Central memory CD4-positive, alpha-beta T cell (primary cell): ENCODE results near the gene CGB1.

Experiments used
- DNase-seq: peaks from one replicate; pipeline ENCODE4 v3.0.0; 2022

The CGB1 gene

GRCh38 chr19:49020931-49021895 is 15.5 kb downstream of the CGB1 start:
- DNase-seq, result no peak

- DNase-seq, result no peak
These were observed 16.4 kb downstream of the CGB1 start for GRCh38 chr19:49020342-49020741.

- DNase-seq, result peak; percentile 40
These were observed 17.3 kb downstream of the CGB1 start for GRCh38 chr19:49019242-49019932.

- DNase-seq, result peak; percentile 27
These were observed 18.1 kb downstream of the CGB1 start for GRCh38 chr19:49018388-49019241.

- peak; percentile 62 for DNase-seq
These were observed 18.9 kb downstream of the CGB1 start for GRCh38 chr19:49017666-49018351.

- no peak for DNase-seq
These were observed 19.5 kb downstream of the CGB1 start, which contains the start of gene LHB for GRCh38 chr19:49017041-49017665. TSS of gene LHB (minus strand) at chr19:49017091. CDS start at chr19:49017081, 10 bp downstream.

- no peak for DNase-seq
These were observed 20.4 kb downstream of the CGB1 start for GRCh38 chr19:49016067-49016839.

GRCh38 chr19:49014870-49015255 is 21.8 kb downstream of the CGB1 start:
- no peak for DNase-seq

GRCh38 chr19:49014123-49014869 is 22.4 kb downstream of the CGB1 start:
- no peak for DNase-seq

- DNase-seq, result no peak
These were observed 25.5 kb downstream of the CGB1 start for GRCh38 chr19:49011194-49011593.

GRCh38 chr19:49010453-49010852 is 26.2 kb downstream of the CGB1 start:
- no peak for DNase-seq

- DNase-seq, result no peak
These were observed 26.9 kb downstream of the CGB1 start for GRCh38 chr19:49009828-49010227.

GRCh38 chr19:49006905-49007304 is 29.8 kb downstream of the CGB1 start:
- DNase-seq, result no peak

- DNase-seq, result no peak
These were observed 31.6 kb downstream of the CGB1 start for GRCh38 chr19:49004964-49005614.

GRCh38 chr19:49004133-49004532 is 32.6 kb downstream of the CGB1 start:
- no peak for DNase-seq

- DNase-seq, result peak; percentile 60
These were observed 37.0 kb downstream of the CGB1 start for GRCh38 chr19:48999481-49000325.

GRCh38 chr19:48997972-48998371 is 38.7 kb downstream of the CGB1 start:
- DNase-seq, result peak; percentile 18

GRCh38 chr19:48994035-48994386 is 42.7 kb downstream of the CGB1 start:
- no peak for DNase-seq
